Spleen (tissue), 11 donors: ENCODE measurements around the gene TSHB. TPM values are rescaled to one million over a fixed set of nuclear protein-coding genes. Genes with fewer than 3 reads are reported as not detected.

Experiments used
- DNase-seq: peaks from one replicate; pipeline ENCODE4 v3.0.0-alpha.2; 2020
- H3K27ac ChIP-seq, 8 donors: fragments of 200-600 bp; sonication (generic) in 7 of 8; 1 replicate in 4 of 8; 2 replicates in 4 of 8; pipeline versions ENCODE4 v1.5.0 to v1.8.0; 2016 to 2021; ENCODE audit warnings: inconsistent platforms in 4 of 8, mild to moderate bottlenecking in 4 of 8, moderate library complexity in 1 of 8
- H3K27me3 ChIP-seq, 7 donors: fragments of 200-600 bp; sonication (generic) in 6 of 7; replicated peaks in 1 of 7; 1 replicate in 4 of 7; 2 replicates in 3 of 7; pipeline versions ENCODE4 v1.5.0 to v1.8.0; 2016 to 2021; ENCODE audit warnings: inconsistent platforms in 3 of 7, mild to moderate bottlenecking in 1 of 7
- H3K36me3 ChIP-seq, 6 donors: fragments of 200-600 bp; sonication (generic) in 5 of 6; 1 replicate in 4 of 6; 2 replicates in 2 of 6; pipeline versions ENCODE4 v1.5.0 to v1.8.0; 2016 to 2021; ENCODE audit warnings: inconsistent platforms in 2 of 6
- H3K4me1 ChIP-seq, 6 donors: fragments of 200-600 bp; sonication (generic) in 5 of 6; 1 replicate in 3 of 6; 2 replicates in 3 of 6; pipeline versions ENCODE4 v1.5.0 to v1.8.0; 2016 to 2021; ENCODE audit warnings: inconsistent platforms in 3 of 6
- H3K4me3 ChIP-seq, 8 donors: fragments of 200-600 bp; sonication (generic) in 7 of 8; 1 replicate in 4 of 8; 2 replicates in 4 of 8; pipeline versions ENCODE4 v1.5.0 to v1.8.0; 2016 to 2021; ENCODE audit warnings: inconsistent platforms in 4 of 8, mild to moderate bottlenecking in 4 of 8, moderate library complexity in 2 of 8
- H3K9me3 ChIP-seq, 8 donors: fragments of 200-600 bp; sonication (generic) in 7 of 8; 1 replicate in 4 of 8; 2 replicates in 4 of 8; pipeline versions ENCODE4 v1.5.0 to v1.8.0; 2016 to 2021; ENCODE audit warnings: inconsistent platforms in 4 of 8
- POLR2A ChIP-seq, 3 donors: fragments of 450-650 bp; IDR thresholded peaks; one replicate each; pipeline ENCODE4 v1.5.1; 2017; ENCODE audit warnings: antibody characterized with exemption in 3 of 3, mild to moderate bottlenecking in 1 of 3
- POLR2AphosphoS5 ChIP-seq, 3 donors: sonication (generic); formaldehyde crosslinking; IDR thresholded peaks; one replicate each; pipeline ENCODE4 v1.5.1; 2017; ENCODE audit warnings: antibody characterized with exemption in 3 of 3
- WGBS, 5 donors: extraction: QIAGEN DNeasy Blood & Tissue Kit in 3 of 5; methylation state at CpG; one replicate each; pipeline versions ENCODE4 v1.1.5 to v1.1.7; 2013 to 2018; 5-methylcytosine and 5-hydroxymethylcytosine counted together
- intact Hi-C: fragments of 100-400 bp; cut with DNase I; formaldehyde crosslinking; loops from one replicate; pipeline ENCODE4 v1.15.0; 2023; ENCODE audit warnings: low total_unique reads
- polyA plus RNA-seq, 3 donors: library from polyadenylated mRNA; stranded (reverse); fragments of 200-250 nt; gene quantifications; one replicate each; pipeline ENCODE4 v1.2.1, GENCODE V29; 2013
- total RNA-seq, 7 donors: library from RNA; depleted of rRNA in 3 of 7; stranded (reverse); fragments of >200 nt in 3 of 7; fragmentation: NEBNext Ultra II Directional in 4 of 7; extraction: Animal tissue kit (Norgen Biotek cat#: 25700) in 4 of 7; gene quantifications; one replicate each; pipeline versions ENCODE4 v1.1.0 to v1.2.1, GENCODE V29; 2016 to 2021
- TF ChIP-seq, protein P1 (sequence below), 11 experiments: fragments of 200-600 bp in 7 of 11; fragments of 450-650 bp in 4 of 11; sonication (generic) in 4 of 11; IDR thresholded peaks in 8 of 11; conservative IDR thresholded peaks in 3 of 11; 1 replicate in 7 of 11; 2 replicates in 4 of 11; pipeline versions ENCODE4 v1.4.0 to v1.8.0; 2016 to 2021; ENCODE audit warnings: antibody characterized with exemption in 11 of 11, inconsistent platforms in 4 of 11, mild to moderate bottlenecking in 1 of 11
- donor health status: healthy with polysubstance abuse.
- donor health status: DM: no; HTN: no; CAD: no; lungs with moderate emphysema.
- donor health status: DM: no; HTN: no; CAD: no.
- donor health status: Bipolar disorder and iron deficiency.
- donor health status: healthy.
- donor health status: DM: no; HTN: no; CAD: no.
- donor health status: DM: yes; HTN: yes; CAD: no.

TSHB gene
- total and polyA plus RNA-seq, 10 donors = not detected

DNA sequence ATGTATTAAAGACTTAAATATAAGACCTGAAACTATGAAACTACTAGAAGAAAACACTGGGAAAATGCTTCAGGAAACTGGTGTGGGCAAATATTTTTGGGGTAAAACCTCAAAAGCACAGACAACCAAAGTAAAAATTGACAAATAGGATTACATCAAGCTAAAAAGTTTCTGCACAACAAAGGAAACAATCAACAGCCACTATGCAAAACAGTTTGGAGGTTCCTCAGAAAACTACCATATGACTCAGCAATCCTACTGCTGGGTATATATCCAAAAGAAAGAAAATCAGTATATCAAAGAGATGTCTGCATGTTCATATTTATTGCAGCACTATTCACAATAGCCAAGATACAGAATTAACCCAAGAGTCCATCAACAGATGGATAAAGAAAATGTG lies 17.1 kb downstream of the TSHB start:
- Histone ChIP-seq H3K27me3 (peaks cover 0 to 3% (median 0%) of the 10 kb centered on the region in 7 donors), H3K36me3 (peaks cover 0 to 59% (median 0%) of the 10 kb centered on the region in 6 donors), H3K4me3 (no peak overlapping the region), H3K27ac (no peak overlapping the region), H3K4me1 (no peaks in the 10 kb centered on the region), H3K9me3 (peaks cover 0 to 8% (median 5%) of the 10 kb centered on the region in 8 donors)
- no peak for TF ChIP-seq POLR2A (IDR thresholded peaks at IDR 0.05)
- TF ChIP-seq POLR2AphosphoS5 (IDR thresholded peaks at IDR 0.05) = no peak
- TF ChIP-seq, protein P1, sequence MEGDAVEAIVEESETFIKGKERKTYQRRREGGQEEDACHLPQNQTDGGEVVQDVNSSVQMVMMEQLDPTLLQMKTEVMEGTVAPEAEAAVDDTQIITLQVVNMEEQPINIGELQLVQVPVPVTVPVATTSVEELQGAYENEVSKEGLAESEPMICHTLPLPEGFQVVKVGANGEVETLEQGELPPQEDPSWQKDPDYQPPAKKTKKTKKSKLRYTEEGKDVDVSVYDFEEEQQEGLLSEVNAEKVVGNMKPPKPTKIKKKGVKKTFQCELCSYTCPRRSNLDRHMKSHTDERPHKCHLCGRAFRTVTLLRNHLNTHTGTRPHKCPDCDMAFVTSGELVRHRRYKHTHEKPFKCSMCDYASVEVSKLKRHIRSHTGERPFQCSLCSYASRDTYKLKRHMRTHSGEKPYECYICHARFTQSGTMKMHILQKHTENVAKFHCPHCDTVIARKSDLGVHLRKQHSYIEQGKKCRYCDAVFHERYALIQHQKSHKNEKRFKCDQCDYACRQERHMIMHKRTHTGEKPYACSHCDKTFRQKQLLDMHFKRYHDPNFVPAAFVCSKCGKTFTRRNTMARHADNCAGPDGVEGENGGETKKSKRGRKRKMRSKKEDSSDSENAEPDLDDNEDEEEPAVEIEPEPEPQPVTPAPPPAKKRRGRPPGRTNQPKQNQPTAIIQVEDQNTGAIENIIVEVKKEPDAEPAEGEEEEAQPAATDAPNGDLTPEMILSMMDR (IDR thresholded peaks at IDR 0.05 in 8 of 11, conservative IDR thresholded peaks at IDR 0.05 in 3 of 11) = no peak
- intact Hi-C loops = no loop called here
- DNase-seq = no peak

GRCh38 chr1:115051850-115052249 lies 22.2 kb downstream of the TSHB start:
- no peak for TF ChIP-seq POLR2A (IDR thresholded peaks at IDR 0.05)
- TF ChIP-seq POLR2AphosphoS5 (IDR thresholded peaks at IDR 0.05) = no peak
- TF ChIP-seq, protein P1 (IDR thresholded peaks at IDR 0.05 in 8 of 11, conservative IDR thresholded peaks at IDR 0.05 in 3 of 11) = no peak
- no peak overlapping the region for H3K27ac ChIP-seq
- no peak overlapping the region for H3K4me3 ChIP-seq
- intact Hi-C loops = no loop called here
- H3K4me1 ChIP-seq = peaks cover 0 to 5% (median 0%) of the 10 kb centered on the region in 6 donors
- DNase-seq = no peak
- 78 to 91% (median 85%) methylated on average over 5 of the region's 5 CpGs for WGBS, 5 donors
- H3K36me3 ChIP-seq = peaks cover 0 to 62% (median 0%) of the 10 kb centered on the region in 6 donors
- peaks cover 0 to 14% (median 0%) of the 10 kb centered on the region in 7 donors for H3K27me3 ChIP-seq
- no peaks in the 10 kb centered on the region for H3K9me3 ChIP-seq

DNA sequence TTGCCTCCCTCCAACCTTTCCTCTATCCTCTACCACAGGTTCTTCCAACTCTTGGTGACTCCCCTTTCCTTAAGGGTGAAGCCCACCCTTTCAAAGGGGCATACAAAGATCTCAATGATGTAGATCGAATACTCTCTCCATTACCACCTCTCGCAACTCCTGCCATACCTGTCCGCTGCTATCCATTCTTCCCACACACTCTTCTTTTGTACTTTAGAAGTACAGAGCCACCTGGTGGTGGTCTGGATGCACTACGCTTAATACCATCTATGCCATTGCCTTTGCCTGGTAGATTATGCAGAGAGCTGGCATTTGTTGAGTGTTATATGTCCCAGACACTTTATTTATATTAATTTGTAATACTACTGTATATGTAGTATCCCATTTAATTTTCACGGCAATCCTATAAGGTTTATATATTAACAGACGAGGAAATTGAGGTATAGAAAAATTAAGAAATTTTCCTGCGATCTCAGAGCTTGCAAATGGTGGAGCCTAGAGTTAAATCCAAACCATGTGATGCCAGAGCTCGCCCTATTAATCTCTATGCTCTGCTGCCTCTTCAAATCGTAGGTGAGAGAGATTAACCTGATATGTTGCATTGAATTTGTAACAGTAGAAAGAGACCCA lies 22.9 kb downstream of the TSHB start:
- TF ChIP-seq, protein P1 (IDR thresholded peaks at IDR 0.05 in 8 of 11, conservative IDR thresholded peaks at IDR 0.05 in 3 of 11) = peak; percentile 48 to 88 (median 76)
- TF ChIP-seq POLR2A (IDR thresholded peaks at IDR 0.05) = no peak
- Histone ChIP-seq H3K27ac (no peak overlapping the region), H3K9me3 (no peaks in the 10 kb centered on the region), H3K4me3 (no peak overlapping the region), H3K4me1 (peaks cover 0 to 5% (median 0%) of the 10 kb centered on the region in 6 donors), H3K27me3 (peaks cover 0 to 14% (median 0%) of the 10 kb centered on the region in 7 donors), H3K36me3 (peaks cover 0 to 69% (median 0%) of the 10 kb centered on the region in 6 donors)
- intact Hi-C loops = no loop called here
- DNase-seq = no peak
- 44 to 53% (median 49%) methylated on average over 9 of the region's 9 CpGs for WGBS, 5 donors

- intact Hi-C loops = no loop called here
- H3K4me1 ChIP-seq = peaks cover 0 to 6% (median 0%) of the 10 kb centered on the region in 6 donors
- H3K27ac ChIP-seq = no peak overlapping the region
- no peak for DNase-seq
- peak in 1 of 3 donors; percentile 41 for TF ChIP-seq POLR2AphosphoS5 (IDR thresholded peaks at IDR 0.05)
- TF ChIP-seq POLR2A (IDR thresholded peaks at IDR 0.05) = no peak
- TF ChIP-seq, protein P1 (IDR thresholded peaks at IDR 0.05 in 8 of 11, conservative IDR thresholded peaks at IDR 0.05 in 3 of 11) = no peak
- no peaks in the 10 kb centered on the region for H3K9me3 ChIP-seq
- peaks cover 0 to 14% (median 0%) of the 10 kb centered on the region in 7 donors for H3K27me3 ChIP-seq
- H3K36me3 ChIP-seq = peaks cover 0 to 59% (median 0%) of the 10 kb centered on the region in 6 donors
- H3K4me3 ChIP-seq = no peak overlapping the region
- WGBS, 5 donors = 66 to 77% (median 70%) methylated on average over 9 of the region's 9 CpGs
These were observed 26.8 kb downstream of the TSHB start for GRCh38 chr1:115056395-115056798.
